Stomach (tissue), 4 donors: Measurements from ENCODE around the gene POU1F1.

Source experiments
- CTCF ChIP-seq, 7 experiments: fragments of 450-650 bp in 4 of 7; fragments of 200-600 bp in 3 of 7; sonication (generic) in 3 of 7; IDR thresholded peaks; one replicate each; pipeline ENCODE4 v1.5.1; 2016 to 2019; ENCODE audit warnings: antibody characterized with exemption in 7 of 7, control low read depth in 2 of 7, mild to moderate bottlenecking in 1 of 7
- EP300 ChIP-seq: sonication (generic); formaldehyde crosslinking; IDR thresholded peaks from one replicate; pipeline ENCODE4 v1.6.1; 2017; ENCODE audit warnings: antibody characterized with exemption
- POLR2A ChIP-seq, 4 donors: fragments of 450-650 bp; IDR thresholded peaks; one replicate each; pipeline ENCODE4 v1.6.1; 2016; ENCODE audit warnings: antibody characterized with exemption in 4 of 4, control low read depth in 2 of 4, mild to moderate bottlenecking in 1 of 4, moderate library complexity in 1 of 4
- POLR2AphosphoS5 ChIP-seq, 3 donors: sonication (generic); formaldehyde crosslinking; IDR thresholded peaks; one replicate each; pipeline ENCODE4 v1.6.1; 2016; ENCODE audit warnings: antibody characterized with exemption in 3 of 3

GRCh38 chr3:87305517-87305916 is 29.1 kb upstream of the POU1F1 start:
- TF ChIP-seq CTCF (IDR thresholded peaks at IDR 0.05) = no peak
- TF ChIP-seq POLR2A (IDR thresholded peaks at IDR 0.05) = no peak
- TF ChIP-seq POLR2AphosphoS5 (IDR thresholded peaks at IDR 0.05) = no peak
- TF ChIP-seq EP300 = no peak
